A673 (cell line): Measurements from ENCODE around the gene DCLK1. TPM values are rescaled to one million over a fixed set of nuclear protein-coding genes. Genes with fewer than 3 reads are reported as not detected.

Experiments used
- BruUV-seq: library from RNA; stranded (reverse); fragments of 400-500 nt; replicated peaks from 2 replicates; lab custom pipeline; 2021; lab: Mats Ljungman, UMichigan
- CTCF ChIA-PET: fragments of 300-600 bp; sonication (Branson Sonifier 250); formaldehyde crosslinking; loops from one replicate; lab custom pipeline; 2022; ENCODE audit warnings: antibody characterized with exemption; lab: Charles Lee
- POLR2A ChIA-PET: fragments of 300-600 bp; sonication (Branson Sonifier 250); formaldehyde crosslinking; loops from one replicate; lab custom pipeline; 2022; ENCODE audit warnings: antibody characterized with exemption; ENCODE audit not compliant: low non-redundant PET; lab: Charles Lee
- DNase-seq: peaks from one replicate; pipeline ENCODE4 v3.0.0-alpha.2; 2015; ENCODE audit warnings: low spot score
- H3K27ac ChIP-seq: fragments of 200-600 bp; sonication (generic); 2 replicates; pipeline ENCODE4 v1.5.1; 2016; ENCODE audit warnings: mixed run types, low read depth, mild to moderate bottlenecking, mixed read lengths, antibody characterized with exemption, low read length; ENCODE audit not compliant: poor library complexity, severe bottlenecking
- H3K27me3 ChIP-seq: fragments of 200-600 bp; sonication (generic); replicated peaks from 2 replicates; pipeline ENCODE4 v1.6.1; 2017; ENCODE audit warnings: mixed run types, low read depth, mild to moderate bottlenecking, mixed read lengths, antibody characterized with exemption, low read length; ENCODE audit not compliant: insufficient read depth, poor library complexity
- H3K36me3 ChIP-seq: fragments of 200-600 bp; sonication (generic); 2 replicates; pipeline ENCODE4 v1.6.1; 2016; ENCODE audit warnings: mixed run types, mild to moderate bottlenecking, mixed read lengths, antibody characterized with exemption, low read length; ENCODE audit not compliant: insufficient read depth, poor library complexity, severe bottlenecking
- H3K4me1 ChIP-seq: fragments of 200-600 bp; sonication (generic); 2 replicates; pipeline ENCODE4 v1.6.1; 2017; ENCODE audit warnings: mixed run types, mild to moderate bottlenecking, mixed read lengths, antibody characterized with exemption, low read length; ENCODE audit not compliant: insufficient read depth, poor library complexity, severe bottlenecking
- H3K4me3 ChIP-seq: fragments of 200-600 bp; sonication (generic); 2 replicates; pipeline ENCODE4 v1.5.1; 2016; ENCODE audit warnings: low read depth, mixed run types, mild to moderate bottlenecking, mixed read lengths, low read length; ENCODE audit not compliant: poor library complexity, severe bottlenecking
- H3K9me3 ChIP-seq: fragments of 200-600 bp; sonication (generic); 2 replicates; pipeline ENCODE4 v1.6.1; 2016; ENCODE audit warnings: mixed run types, low read depth, mild to moderate bottlenecking, mixed read lengths, antibody characterized with exemption, low read length; ENCODE audit not compliant: poor library complexity, severe bottlenecking
- EZH2 ChIP-seq: fragments of 200-600 bp; sonication (generic); IDR thresholded peaks from 2 replicates; pipeline ENCODE4 v1.6.1; 2017; ENCODE audit warnings: borderline replicate concordance, low read depth, mild to moderate bottlenecking, mixed read lengths, antibody characterized with exemption, low read length; ENCODE audit not compliant: poor library complexity, severe bottlenecking
- intact Hi-C: fragments of 100-400 bp; cut with micrococcal nuclease; formaldehyde crosslinking; loops from one replicate; pipeline ENCODE4 v1.10.0; 2022; ENCODE audit not compliant: unreplicated experiment
- total RNA-seq: library from RNA; stranded (reverse); gene quantifications from 2 replicates; pipeline ENCODE4 v1.2.3, GENCODE V29; 2021
- TF ChIP-seq, protein P1 (sequence below): fragments of 300-800, 200-600 bp; sonication (generic); conservative IDR thresholded peaks from 2 replicates; pipeline ENCODE4 v1.5.1; 2017; ENCODE audit warnings: low read depth, mild to moderate bottlenecking, antibody characterized with exemption, low read length, moderate library complexity, mixed read lengths

The DCLK1 gene
- total RNA-seq, 1 experiment from 2014 or later, result 11.2 TPM

- Histone ChIP-seq H3K27me3 (peaks cover 11% of the 10 kb centered on the region), H3K4me1 (no peaks in the 10 kb centered on the region), H3K27ac (no peak overlapping the region), H3K4me3 (no peak overlapping the region), H3K9me3 (no peaks in the 10 kb centered on the region), H3K36me3 (no peaks in the 10 kb centered on the region)
- ChIA-PET CTCF (no interaction called here), POLR2A (no interaction called here)
- no TSS peak for BruUV-seq
- DNase-seq, result no peak
- intact Hi-C loops, result no loop called here
- no peak for TF ChIP-seq EZH2
- TF ChIP-seq, protein P1, sequence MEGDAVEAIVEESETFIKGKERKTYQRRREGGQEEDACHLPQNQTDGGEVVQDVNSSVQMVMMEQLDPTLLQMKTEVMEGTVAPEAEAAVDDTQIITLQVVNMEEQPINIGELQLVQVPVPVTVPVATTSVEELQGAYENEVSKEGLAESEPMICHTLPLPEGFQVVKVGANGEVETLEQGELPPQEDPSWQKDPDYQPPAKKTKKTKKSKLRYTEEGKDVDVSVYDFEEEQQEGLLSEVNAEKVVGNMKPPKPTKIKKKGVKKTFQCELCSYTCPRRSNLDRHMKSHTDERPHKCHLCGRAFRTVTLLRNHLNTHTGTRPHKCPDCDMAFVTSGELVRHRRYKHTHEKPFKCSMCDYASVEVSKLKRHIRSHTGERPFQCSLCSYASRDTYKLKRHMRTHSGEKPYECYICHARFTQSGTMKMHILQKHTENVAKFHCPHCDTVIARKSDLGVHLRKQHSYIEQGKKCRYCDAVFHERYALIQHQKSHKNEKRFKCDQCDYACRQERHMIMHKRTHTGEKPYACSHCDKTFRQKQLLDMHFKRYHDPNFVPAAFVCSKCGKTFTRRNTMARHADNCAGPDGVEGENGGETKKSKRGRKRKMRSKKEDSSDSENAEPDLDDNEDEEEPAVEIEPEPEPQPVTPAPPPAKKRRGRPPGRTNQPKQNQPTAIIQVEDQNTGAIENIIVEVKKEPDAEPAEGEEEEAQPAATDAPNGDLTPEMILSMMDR, result no peak
Measured at GRCh38 chr13:35808846-35809245, 322.3 kb downstream of the DCLK1 start.

DNA sequence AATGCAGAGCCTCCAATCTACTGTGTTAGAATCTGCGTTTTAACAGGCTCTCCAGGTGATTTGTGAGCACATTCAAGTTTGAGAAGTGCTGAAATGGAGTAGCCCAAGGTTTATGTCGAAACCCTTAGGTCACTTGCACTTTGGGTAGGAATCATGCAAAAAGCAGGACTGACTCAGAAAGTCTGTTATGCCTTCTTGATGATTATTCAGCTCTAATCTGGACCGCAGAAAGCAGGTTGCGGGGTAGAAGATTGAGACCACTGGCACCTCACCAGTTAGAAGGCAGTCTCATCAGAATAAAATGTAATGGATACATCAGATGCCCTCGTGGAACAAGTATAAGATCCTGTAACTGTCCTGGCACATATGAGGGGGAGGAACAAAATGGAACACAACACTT lies 326.3 kb downstream of the DCLK1 start:
- TF ChIP-seq, protein P1, result no peak
- no peak for TF ChIP-seq EZH2
- POLR2A ChIA-PET, result no interaction called here
- intact Hi-C loops, result no loop called here
- Histone ChIP-seq H3K4me1 (no peaks in the 10 kb centered on the region), H3K9me3 (no peaks in the 10 kb centered on the region), H3K27ac (no peak overlapping the region), H3K4me3 (no peak overlapping the region), H3K27me3 (no peaks in the 10 kb centered on the region), H3K36me3 (no peaks in the 10 kb centered on the region)
- CTCF ChIA-PET, result no interaction called here
- DNase-seq, result no peak
- BruUV-seq, result no TSS peak

DNA sequence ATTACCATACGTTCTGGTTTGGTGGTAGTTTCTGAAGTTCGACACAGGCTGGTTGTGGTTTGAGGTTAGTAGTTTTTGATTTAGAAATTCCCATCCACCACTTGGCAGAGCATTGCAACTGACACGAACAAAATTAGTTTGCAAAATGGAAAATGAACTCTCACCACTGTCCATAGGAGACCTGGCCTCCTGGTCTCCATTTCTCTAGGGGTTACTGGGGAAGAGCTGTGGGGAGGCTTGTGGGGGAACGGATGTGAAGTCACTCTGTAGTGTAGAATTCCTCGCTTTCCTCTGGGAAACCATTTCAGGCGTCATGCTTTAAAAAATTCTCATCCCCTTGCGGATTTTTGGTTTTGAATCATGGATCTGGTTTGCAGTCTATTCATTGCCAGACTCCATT lies 333.2 kb downstream of the DCLK1 start:
- DNase-seq, result no peak
- Histone ChIP-seq H3K4me1 (no peaks in the 10 kb centered on the region), H3K27ac (no peak overlapping the region), H3K9me3 (no peaks in the 10 kb centered on the region), H3K27me3 (no peaks in the 10 kb centered on the region), H3K36me3 (no peaks in the 10 kb centered on the region), H3K4me3 (no peak overlapping the region)
- no TSS peak for BruUV-seq
- ChIA-PET CTCF (no interaction called here), POLR2A (no interaction called here)
- no peak for TF ChIP-seq EZH2
- TF ChIP-seq, protein P1, result no peak
- intact Hi-C loops, result no loop called here
